ENCODE measurements around the gene CACNG3. TPM values are rescaled to one million over a fixed set of nuclear protein-coding genes. Genes with fewer than 3 reads are reported as not detected.

CACNG3 gene
- total RNA-seq, 4 donors from 2014 or later, result not detected

DNA sequence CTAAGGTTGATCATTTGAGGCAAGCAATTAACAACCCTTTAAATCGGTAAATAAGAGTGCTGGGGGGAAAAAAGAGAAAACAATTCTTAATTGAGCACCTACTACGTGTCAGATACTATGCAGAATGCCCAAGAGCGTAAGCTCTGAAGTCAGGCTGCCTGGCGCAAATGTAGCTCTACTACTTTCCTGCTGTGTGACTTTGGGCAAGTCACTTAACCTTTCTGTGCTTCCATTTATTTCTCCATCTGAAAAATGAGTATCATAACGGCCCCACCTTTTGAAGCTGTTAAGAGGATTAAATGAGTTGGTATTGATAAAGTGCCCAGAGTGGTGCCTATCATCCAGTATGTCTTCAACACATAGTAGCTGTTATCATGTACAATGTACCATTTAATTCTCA, 102.0 kb downstream of the CACNG3 start:
- intact Hi-C loops (cut with DNase I), result no loop called here
- 76 to 78% methylated on average over 5 of the region's 5 CpGs for WGBS, 2 donors
- Histone ChIP-seq H3K27me3 (no peaks in the 10 kb centered on the region), H3K4me1 (no peaks in the 10 kb centered on the region), H3K27ac (no peak overlapping the region), H3K36me3 (no peaks in the 10 kb centered on the region), H3K9me3 (no peaks in the 10 kb centered on the region), H3K4me3 (replicated peaks in 1 of 3) (no peak overlapping the region)
- TF ChIP-seq POLR2A (IDR thresholded peaks at IDR 0.05) (no peak), CTCF (IDR thresholded peaks at IDR 0.05) (no peak)
- no peak for DNase-seq

DNA sequence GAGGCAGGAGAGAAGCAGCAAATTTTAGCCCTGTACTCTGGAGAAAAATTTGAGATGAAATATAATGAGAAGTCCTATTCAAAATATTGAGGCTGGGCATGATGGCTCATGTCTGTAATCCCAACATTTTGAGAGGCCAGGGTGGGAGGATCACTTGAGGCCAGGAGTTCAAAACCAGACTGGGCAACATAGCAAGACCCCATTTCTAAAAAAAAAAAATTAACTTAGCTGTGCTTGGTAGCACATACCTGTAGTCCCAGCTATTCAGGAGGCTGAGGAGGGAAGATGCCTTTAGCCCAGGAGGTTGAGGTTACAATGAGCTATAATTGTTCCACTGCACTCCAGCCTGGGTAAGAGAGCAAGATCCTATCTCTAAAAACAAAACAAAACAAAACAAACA, 103.4 kb downstream of the CACNG3 start:
- Histone ChIP-seq H3K27ac (no peak overlapping the region), H3K27me3 (no peaks in the 10 kb centered on the region), H3K36me3 (no peaks in the 10 kb centered on the region), H3K4me3 (replicated peaks in 1 of 3) (no peak overlapping the region), H3K9me3 (no peaks in the 10 kb centered on the region), H3K4me1 (no peaks in the 10 kb centered on the region)
- TF ChIP-seq POLR2A (IDR thresholded peaks at IDR 0.05) (no peak), CTCF (IDR thresholded peaks at IDR 0.05) (no peak)
- intact Hi-C loops (cut with DNase I), result no loop called here
- no peak for DNase-seq

- Histone ChIP-seq H3K27me3 (no peaks in the 10 kb centered on the region), H3K36me3 (no peaks in the 10 kb centered on the region), H3K4me1 (no peaks in the 10 kb centered on the region), H3K27ac (no peak overlapping the region), H3K9me3 (no peaks in the 10 kb centered on the region), H3K4me3 (replicated peaks in 1 of 3) (no peak overlapping the region)
- WGBS, 2 donors, result 77 to 79% methylated on average over 4 of the region's 4 CpGs
- TF ChIP-seq CTCF (IDR thresholded peaks at IDR 0.05) (no peak), POLR2A (IDR thresholded peaks at IDR 0.05) (no peak)
- no peak for DNase-seq
- intact Hi-C loops (cut with DNase I), result no loop called here
These were observed 104.8 kb downstream of the CACNG3 start for GRCh38 chr16:24360936-24361335.

DNA sequence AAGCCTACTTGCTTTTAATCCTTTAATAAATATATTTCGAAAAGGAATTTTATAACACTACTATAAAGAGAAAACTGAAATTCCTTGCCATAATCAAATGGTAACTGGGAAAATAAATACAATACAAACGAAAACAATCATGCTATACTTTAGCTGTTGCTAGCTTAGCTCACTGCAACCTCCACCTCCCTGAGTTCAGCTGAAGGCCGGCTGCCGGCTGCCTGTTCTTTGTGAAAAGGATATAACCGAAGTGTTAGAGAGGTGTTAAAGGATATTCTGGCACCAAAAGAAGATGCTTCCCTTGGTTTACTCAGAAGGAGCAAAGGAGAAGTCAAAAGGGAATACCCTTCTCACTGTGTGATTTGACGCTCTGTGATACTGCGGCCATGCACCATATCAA, 108.5 kb downstream of the CACNG3 start:
- H3K4me1 ChIP-seq, result no peaks in the 10 kb centered on the region
- no peaks in the 10 kb centered on the region for H3K36me3 ChIP-seq
- H3K27me3 ChIP-seq, result no peaks in the 10 kb centered on the region
- H3K27ac ChIP-seq, result no peak overlapping the region
- 59 to 66% methylated on average over 7 of the region's 7 CpGs for WGBS, 2 donors
- TF ChIP-seq POLR2A (IDR thresholded peaks at IDR 0.05), result no peak
- no peak for TF ChIP-seq CTCF (IDR thresholded peaks at IDR 0.05)
- H3K9me3 ChIP-seq, result no peaks in the 10 kb centered on the region
- DNase-seq, result no peak
- intact Hi-C loops (cut with DNase I), result no loop called here
- H3K4me3 ChIP-seq (replicated peaks in 1 of 3), result no peak overlapping the region

- Histone ChIP-seq H3K36me3 (no peaks in the 10 kb centered on the region), H3K4me3 (replicated peaks in 1 of 3) (no peak overlapping the region), H3K27ac (no peak overlapping the region), H3K9me3 (no peaks in the 10 kb centered on the region), H3K27me3 (no peaks in the 10 kb centered on the region), H3K4me1 (no peaks in the 10 kb centered on the region)
- intact Hi-C loops (cut with DNase I), result no loop called here
- 72 to 74% methylated on average over 5 of the region's 5 CpGs for WGBS, 2 donors
- TF ChIP-seq CTCF (IDR thresholded peaks at IDR 0.05) (no peak), POLR2A (IDR thresholded peaks at IDR 0.05) (no peak)
- no peak for DNase-seq
These were observed 111.1 kb downstream of the CACNG3 start for GRCh38 chr16:24367186-24367710.
